Kidney glomerular epithelial cell (primary cell): ENCODE measurements around the gene LRRC17.
A peak's percentile ranks its signal among the peaks of the same experiment; 100 is the strongest.
"Not testable (repeated sequence)": the region's sequence is repeated elsewhere in the genome, so short reads cannot be mapped to it uniquely, and the experiment has no call there.

Experiments
- DNase-seq: peaks from one replicate; lab custom pipeline; 2025; lab: John Stamatoyannopoulos, UW

Gene LRRC17

GRCh38 chr7:102942181-102942866 is 29.5 kb downstream of the LRRC17 start:
- DNase-seq: no peak

DNA sequence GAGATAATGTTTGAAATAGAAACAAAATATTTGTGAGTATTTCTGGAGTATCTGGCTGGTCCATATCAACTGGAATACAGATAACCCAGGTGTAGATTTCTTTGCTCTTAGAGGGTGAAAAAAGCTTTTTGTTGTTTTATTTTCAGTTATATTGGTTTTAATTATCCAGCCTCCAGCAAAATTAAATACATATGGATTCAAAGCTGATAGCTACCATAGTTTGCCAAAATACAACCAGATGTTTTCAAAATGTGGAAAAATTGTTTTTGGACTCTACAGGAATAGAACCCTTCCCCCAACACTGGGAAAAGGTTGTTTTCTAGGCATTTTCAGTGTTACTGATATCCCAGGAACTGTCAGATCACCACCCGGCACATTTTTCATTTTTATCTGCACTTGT is 30.1 kb downstream of the LRRC17 start:
- no peak for DNase-seq

DNA sequence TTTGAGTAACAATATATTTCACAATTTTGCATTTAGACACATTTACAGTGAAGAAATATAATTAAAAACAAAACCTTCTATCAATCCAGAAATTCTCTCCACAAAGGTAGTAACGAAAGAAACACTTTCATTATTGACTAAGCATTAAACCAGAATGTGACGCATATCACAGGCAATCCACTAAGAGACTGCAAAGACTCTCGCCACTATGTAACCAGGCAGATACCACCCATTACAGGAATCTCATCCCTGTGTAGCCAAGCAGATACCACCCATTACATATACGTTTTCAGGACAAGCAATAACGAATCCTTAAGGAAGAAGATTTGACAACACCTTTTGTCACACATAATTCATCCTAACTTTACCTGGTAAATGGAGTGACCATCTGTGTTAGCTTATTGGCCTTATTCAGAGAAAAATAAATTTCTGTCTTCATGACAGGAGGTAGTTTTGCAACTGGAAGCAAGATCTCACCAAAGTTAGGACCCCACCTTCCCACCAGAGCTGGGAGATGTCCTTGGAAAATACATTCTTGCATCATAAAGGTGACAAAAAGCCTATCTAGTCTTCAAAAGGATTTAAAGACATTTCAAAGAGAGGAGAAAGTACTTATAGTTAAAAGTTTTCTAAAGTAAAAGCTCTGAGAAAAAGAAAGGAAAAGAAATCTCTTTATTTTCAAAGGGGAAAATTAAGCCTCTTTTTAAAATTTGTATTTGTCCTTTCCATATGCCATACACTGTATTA is 30.8 kb downstream of the LRRC17 start:
- no peak for DNase-seq

GRCh38 chr7:102944241-102944640 is 31.4 kb downstream of the LRRC17 start:
- DNase-seq: no peak

- DNase-seq: no peak
These were observed 39.0 kb downstream of the LRRC17 start for GRCh38 chr7:102951839-102952238.

DNA sequence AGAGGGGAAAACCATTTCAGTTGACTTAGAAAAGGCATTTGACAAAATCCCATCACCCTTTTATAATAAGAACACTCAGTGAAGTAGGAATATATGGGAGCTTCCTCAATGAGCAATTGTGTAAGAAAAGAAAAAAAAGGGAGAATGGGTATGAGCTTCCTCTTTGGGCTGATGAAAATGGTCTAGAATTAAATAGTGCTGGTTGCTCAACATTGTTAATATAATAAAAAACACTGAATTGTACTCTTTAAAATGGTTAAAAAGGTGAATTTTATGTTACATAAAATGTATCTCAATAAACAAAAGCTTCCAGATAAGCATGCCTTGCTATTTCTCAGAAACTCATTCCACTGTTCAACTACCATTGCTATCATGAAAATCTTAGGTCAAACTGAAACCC is 40.6 kb downstream of the LRRC17 start:
- no peak for DNase-seq

DNA sequence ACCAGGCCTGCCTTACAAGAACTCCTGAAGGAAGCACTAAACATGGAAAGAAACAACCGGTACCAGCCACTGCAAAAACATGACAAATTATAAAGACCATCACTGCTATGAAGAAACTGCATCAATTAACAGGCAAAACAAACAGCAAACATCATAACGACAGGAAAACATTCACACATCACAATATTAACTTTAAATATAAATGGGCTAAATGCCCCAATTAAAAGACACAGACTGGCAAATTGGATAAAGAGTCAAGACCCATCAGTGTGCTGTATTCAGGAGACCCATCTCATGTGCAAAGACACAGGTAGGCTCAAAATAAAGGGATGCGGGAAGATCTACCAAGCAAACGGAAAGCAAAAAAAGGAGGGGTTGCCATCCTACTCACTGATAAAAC is 41.6 kb downstream of the LRRC17 start:
- not testable (repeated sequence) for DNase-seq

- not testable (repeated sequence) for DNase-seq
These were observed 45.2 kb downstream of the LRRC17 start for GRCh38 chr7:102958004-102958403.

DNA sequence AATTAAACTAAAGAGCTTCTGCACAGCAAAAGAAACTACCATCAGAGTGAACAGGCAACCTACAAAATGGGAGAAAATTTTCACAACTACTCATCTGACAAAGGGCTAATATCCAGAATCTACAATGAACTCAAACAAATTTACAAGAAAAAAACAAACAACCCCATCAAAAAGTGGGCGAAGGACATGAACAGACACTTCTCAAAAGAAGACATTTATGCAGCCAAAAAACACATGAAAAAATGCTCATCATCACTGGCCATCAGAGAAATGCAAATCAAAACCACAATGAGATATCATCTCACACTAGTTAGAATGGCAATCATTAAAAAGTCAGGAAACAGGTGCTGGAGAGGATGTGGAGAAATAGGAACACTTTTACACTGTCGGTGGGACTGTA is 49.2 kb downstream of the LRRC17 start:
- not testable (repeated sequence) for DNase-seq

- no peak for DNase-seq
These were observed 53.7 kb downstream of the LRRC17 start for GRCh38 chr7:102966465-102966864.

DNA sequence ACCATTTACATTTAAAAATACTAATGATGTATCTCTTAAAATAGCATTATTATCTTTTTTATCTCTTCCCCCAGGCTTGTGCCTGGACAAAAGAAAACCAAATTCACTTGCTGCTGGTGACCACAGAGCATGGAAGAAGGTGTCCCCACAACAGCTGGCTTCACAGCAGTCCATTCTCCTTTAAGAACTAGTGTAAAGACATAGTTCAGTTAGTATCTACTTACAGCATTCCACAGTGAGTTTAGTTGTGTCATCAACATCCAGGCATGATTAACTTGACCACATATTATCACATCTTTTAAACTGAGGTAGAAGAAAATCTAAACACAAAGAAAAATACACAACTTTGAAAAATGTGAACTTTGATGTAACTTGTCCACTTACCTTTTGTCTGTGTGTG is 55.0 kb downstream of the LRRC17 start:
- peak; percentile 7 for DNase-seq

- DNase-seq: no peak
These were observed 60.4 kb downstream of the LRRC17 start for GRCh38 chr7:102973096-102973802.

DNA sequence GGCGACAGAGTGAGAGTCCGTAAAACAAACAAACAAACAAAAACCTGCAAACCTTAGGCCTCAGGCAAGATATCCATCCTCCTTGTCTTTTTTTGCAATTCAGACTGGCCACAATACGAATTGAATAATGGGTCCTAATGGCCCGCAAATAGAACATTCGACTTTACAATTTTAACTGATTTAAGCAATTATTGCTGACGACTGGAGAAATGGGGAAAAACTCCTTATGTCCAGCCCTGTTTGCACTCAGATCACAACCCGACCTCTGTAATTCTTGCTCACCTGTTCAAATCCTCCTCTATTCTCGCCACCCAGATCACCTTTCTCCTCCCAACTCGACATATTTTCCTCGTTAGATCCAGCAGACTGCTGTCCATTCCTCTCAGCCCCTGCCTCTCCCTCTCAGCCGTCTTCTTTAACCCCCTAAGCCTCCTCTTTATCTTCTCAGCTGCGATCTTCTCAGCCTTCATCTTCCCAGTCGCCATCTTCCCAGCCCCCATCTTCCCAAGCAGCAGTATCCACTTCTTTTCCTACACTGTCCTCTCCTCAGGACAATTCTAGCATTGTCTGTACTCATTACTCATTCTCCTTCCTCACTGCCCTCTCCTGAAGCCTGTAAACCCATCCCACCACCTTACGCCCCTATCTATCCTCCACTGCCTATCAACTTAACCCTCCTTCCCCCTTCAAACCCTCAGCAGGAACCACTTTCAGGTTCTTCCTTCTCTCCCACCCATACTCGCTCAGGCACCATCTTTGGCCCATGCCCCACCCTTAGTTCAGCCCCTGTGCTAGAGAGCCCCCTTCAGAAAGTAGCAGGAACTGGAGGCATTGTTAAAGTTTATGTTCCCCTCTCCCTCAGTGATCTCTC is 61.8 kb downstream of the LRRC17 start:
- DNase-seq: no peak

DNA sequence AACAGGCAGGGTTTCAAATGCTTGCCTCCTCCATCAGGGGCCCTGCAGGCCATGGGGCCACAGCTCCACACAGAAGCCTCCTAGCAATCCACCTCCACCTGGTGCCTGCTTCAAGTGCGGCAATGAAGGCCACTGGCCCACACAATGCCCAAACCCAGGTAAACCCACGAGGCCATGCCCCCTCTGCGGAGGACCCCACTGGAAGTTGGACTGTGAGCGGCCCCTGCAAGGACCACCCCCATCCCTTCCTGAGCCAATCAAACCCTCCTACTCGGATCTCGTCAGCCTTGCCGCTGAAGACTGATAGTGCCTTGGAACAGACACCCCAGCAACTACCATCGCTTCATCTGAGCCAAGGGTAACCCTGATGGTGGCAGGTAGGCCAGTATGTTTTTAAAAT is 63.1 kb downstream of the LRRC17 start:
- no peak for DNase-seq

DNA sequence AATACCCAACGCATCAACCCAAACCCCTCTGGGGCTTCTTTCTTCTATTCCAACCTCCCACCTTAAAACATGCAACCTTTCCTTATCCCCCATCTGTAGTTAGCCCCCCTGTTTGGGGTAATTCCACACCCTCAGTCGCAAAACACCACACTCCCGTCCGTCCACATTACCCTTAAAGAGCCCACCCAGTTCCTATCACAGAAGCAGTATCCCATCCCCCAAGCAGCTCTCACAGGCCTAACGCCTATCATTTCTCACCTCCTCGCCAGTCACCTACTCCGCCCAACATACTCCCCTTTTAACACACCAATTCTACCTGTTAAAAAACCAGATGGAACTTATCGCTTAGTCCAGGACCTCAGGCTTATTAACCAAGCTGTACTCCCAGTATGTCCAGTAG is 63.7 kb downstream of the LRRC17 start:
- no peak for DNase-seq

DNA sequence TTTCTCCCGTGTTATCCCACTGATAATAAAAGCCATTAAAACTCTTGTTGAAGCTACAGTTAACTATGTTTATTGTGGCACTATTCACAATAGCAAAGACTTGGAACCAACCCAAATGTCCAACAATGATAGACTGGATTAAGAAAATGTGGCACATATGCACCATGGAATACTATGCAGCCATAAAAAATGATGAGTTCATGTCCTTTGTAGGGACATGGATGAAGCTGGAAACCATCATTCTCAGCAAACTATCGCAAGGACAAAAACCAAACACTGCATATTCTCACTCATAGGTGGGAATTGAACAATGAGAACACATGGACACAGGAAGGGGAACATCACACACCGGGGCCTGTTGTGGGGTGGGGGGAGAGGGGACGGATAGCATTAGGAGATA is 64.8 kb downstream of the LRRC17 start:
- not testable (repeated sequence) for DNase-seq

DNA sequence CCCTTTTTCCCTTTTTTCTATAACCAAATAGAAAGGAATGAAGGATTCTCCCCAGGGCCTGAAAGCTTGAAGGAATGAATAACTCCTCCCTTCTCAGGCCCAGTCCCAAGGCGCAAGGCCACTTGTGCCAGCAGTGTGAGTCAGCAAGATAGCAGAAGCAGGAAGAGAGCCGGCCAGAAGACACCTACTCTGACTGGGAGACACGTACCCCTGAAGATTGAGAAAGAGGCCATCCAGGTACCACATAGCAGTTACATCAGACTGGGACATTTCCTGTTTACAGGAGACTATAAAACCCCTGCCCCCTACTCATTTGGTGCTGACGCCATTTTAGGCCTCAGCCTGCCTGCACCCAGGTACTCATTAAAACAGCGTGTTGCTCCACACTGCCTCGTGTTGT is 65.5 kb downstream of the LRRC17 start:
- DNase-seq: no peak

DNA sequence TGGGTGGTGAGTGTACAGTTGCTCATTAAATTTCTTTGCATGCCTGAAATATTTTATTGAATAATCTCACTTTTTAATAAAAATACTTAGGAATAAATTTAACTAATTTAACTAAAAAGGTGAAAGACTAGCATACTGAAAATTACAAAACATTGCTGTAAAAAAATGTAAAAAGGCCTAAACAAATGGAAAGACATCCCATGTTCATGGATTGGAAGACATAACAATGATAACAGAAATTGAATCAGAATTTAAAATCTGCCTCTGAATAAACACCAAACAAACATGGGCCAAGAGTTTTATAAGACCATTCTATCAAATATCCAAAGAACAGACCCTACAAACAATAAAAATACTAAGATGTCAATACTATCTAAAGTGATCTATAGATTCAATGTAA is 66.9 kb downstream of the LRRC17 start:
- no peak for DNase-seq

- DNase-seq: no peak
These were observed 68.7 kb downstream of the LRRC17 start for GRCh38 chr7:102981451-102981850.

DNA sequence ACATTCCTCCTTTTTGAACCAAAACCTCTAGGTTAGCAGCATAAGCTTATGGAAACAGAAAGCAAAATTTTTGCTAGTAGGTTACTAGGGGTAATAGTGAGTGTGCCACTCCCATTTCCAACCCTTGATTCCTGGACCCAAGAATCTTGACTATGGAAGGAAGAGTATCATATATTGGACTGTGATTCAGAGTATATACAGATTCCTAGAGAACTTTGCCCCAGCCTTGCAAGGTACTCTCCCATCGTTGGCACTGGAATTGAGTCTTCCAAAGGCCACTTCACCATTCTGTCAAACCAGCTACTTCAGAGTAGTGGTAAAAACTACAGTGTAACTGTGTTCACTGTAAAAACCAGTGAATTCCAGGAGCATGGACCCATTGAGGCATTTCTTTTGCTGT is 69.4 kb downstream of the LRRC17 start:
- no peak for DNase-seq

GRCh38 chr7:102983602-102984001 is 70.8 kb downstream of the LRRC17 start:
- no peak for DNase-seq

- no peak for DNase-seq
These were observed 72.5 kb downstream of the LRRC17 start for GRCh38 chr7:102985176-102985783.
